Fibroblast of villous mesenchyme (primary cell): ENCODE measurements around the gene SLBP. TPM values are rescaled to one million over a fixed set of nuclear protein-coding genes. Genes with fewer than 3 reads are reported as not detected.

Experiments
- DNase-seq: peaks from one replicate; pipeline ENCODE4 v3.0.0-alpha.2; 2010; ENCODE audit warnings: low read depth
- H3K4me3 ChIP-seq: 2 replicates; pipeline ENCODE4 v1.5.1; 2011; ENCODE audit warnings: low read depth, mild to moderate bottlenecking, low read length
- CTCF ChIP-seq: IDR thresholded peaks from 2 replicates; pipeline ENCODE4 v1.5.1; 2012; ENCODE audit warnings: low read depth, mild to moderate bottlenecking, low read length; ENCODE audit not compliant: insufficient read depth
- total RNA-seq: library from RNA; depleted of rRNA; stranded (reverse); fragments of >200 nt; gene quantifications from 2 replicates; pipeline ENCODE4 v1.2.3, GENCODE V29; 2012

The SLBP gene
- total RNA-seq, 1 donor: 63.0 TPM

- no peak for TF ChIP-seq CTCF
- DNase-seq: no peak
- no peak overlapping the region for H3K4me3 ChIP-seq
These were observed 51.0 kb downstream of the SLBP start for GRCh38 chr4:1660948-1661677.

- H3K4me3 ChIP-seq: no peak overlapping the region
- DNase-seq: no peak
- no peak for TF ChIP-seq CTCF
These were observed 52.7 kb downstream of the SLBP start for GRCh38 chr4:1659104-1660043.

GRCh38 chr4:1658581-1658980 lies 53.5 kb downstream of the SLBP start:
- H3K4me3 ChIP-seq: no peak overlapping the region
- TF ChIP-seq CTCF: no peak
- DNase-seq: no peak

GRCh38 chr4:1658146-1658545 lies 54.0 kb downstream of the SLBP start:
- TF ChIP-seq CTCF: no peak
- no peak overlapping the region for H3K4me3 ChIP-seq
- DNase-seq: no peak

GRCh38 chr4:1656986-1657385 lies 55.1 kb downstream of the SLBP start:
- H3K4me3 ChIP-seq: no peak overlapping the region
- no peak for DNase-seq
- no peak for TF ChIP-seq CTCF

GRCh38 chr4:1656132-1656531 lies 56.0 kb downstream of the SLBP start:
- no peak for DNase-seq
- TF ChIP-seq CTCF: no peak
- no peak overlapping the region for H3K4me3 ChIP-seq
